NCI-H748 (cell line): ENCODE data around the gene CD151.

Experiments
- DNase-seq: peaks from one replicate; lab custom pipeline; 2025; ENCODE audit not compliant: unreplicated experiment; lab: John Stamatoyannopoulos, UW

The CD151 gene

GRCh38 chr11:796565-797295 lies 36.0 kb upstream of the CD151 start:
- DNase-seq, result no peak

- peak; percentile 89 for DNase-seq
These were observed 35.3 kb upstream of the CD151 start for GRCh38 chr11:797296-798092.

GRCh38 chr11:798093-798713 lies 34.5 kb upstream of the CD151 start, which contains the start of gene SLC25A22:
SLC25A22 (minus strand) TSS chr11:798281; CDS start chr11:795006, 3,275 bp downstream.
- DNase-seq, result peak; percentile 85

GRCh38 chr11:799641-800316 lies 33.0 kb upstream of the CD151 start:
- no peak for DNase-seq

GRCh38 chr11:800473-800872 lies 32.3 kb upstream of the CD151 start:
- DNase-seq, result no peak

- no peak for DNase-seq
These were observed 31.5 kb upstream of the CD151 start for GRCh38 chr11:801097-801780.

- DNase-seq, result no peak
These were observed 30.6 kb upstream of the CD151 start for GRCh38 chr11:802018-802617.

- DNase-seq, result no peak
These were observed 29.9 kb upstream of the CD151 start for GRCh38 chr11:802693-803466.

- DNase-seq, result no peak
These were observed 29.3 kb upstream of the CD151 start for GRCh38 chr11:803467-803742.

- DNase-seq, result peak; percentile 78
These were observed 28.8 kb upstream of the CD151 start for GRCh38 chr11:803770-804598.

- DNase-seq, result peak; percentile 59
These were observed 28.2 kb upstream of the CD151 start for GRCh38 chr11:804599-804964.

- DNase-seq, result no peak
These were observed 24.1 kb upstream of the CD151 start for GRCh38 chr11:808427-809286.

GRCh38 chr11:809287-810039 lies 23.3 kb upstream of the CD151 start, which contains the start of gene RPLP2:
RPLP2 (plus strand) TSS chr11:809967; CDS start chr11:810235, 268 bp downstream.
- peak; percentile 98 for DNase-seq

GRCh38 chr11:810040-810567 lies 22.6 kb upstream of the CD151 start:
- DNase-seq, result no peak

GRCh38 chr11:811446-812245 lies 21.1 kb upstream of the CD151 start:
- DNase-seq, result no peak

- no peak for DNase-seq
These were observed 20.4 kb upstream of the CD151 start for GRCh38 chr11:812390-812789.
